ENCODE results near the gene RDH12. TPM values are rescaled to one million over a fixed set of nuclear protein-coding genes. Genes with fewer than 3 reads are reported as not detected.

The RDH12 gene
- polyA plus RNA-seq, 1 donor from 2014 or later = not detected

- no peak overlapping the region for H2AFZ ChIP-seq (ENCODE audit: low read depth, low read length)
- no peaks in the 10 kb centered on the region for H3K79me2 ChIP-seq (replicated peaks; ENCODE audit: insufficient read depth, low read length)
- H3K27ac ChIP-seq (ENCODE audit: low read length) = no peak overlapping the region
- H3K36me3 ChIP-seq (ENCODE audit: insufficient read depth, low read length) = no peaks in the 10 kb centered on the region
- TF ChIP-seq RAD21 (conservative IDR thresholded peaks at IDR 0.05) (no peak), POLR2AphosphoS5 (IDR thresholded peaks at IDR 0.05) (no peak), MXI1 (conservative IDR thresholded peaks at IDR 0.05; ENCODE audit: poor library complexity, severe bottlenecking) (no peak), REST (IDR thresholded peaks at IDR 0.05; ENCODE audit: borderline replicate concordance) (no peak), TAF1 (IDR thresholded peaks at IDR 0.05; ENCODE audit: low read depth) (no peak), EP300 (conservative IDR thresholded peaks at IDR 0.05; ENCODE audit: poor library complexity, severe bottlenecking) (no peak), SMC3 (conservative IDR thresholded peaks at IDR 0.05; ENCODE audit: poor library complexity) (no peak), CTCF (IDR thresholded peaks at IDR 0.05; ENCODE audit: poor library complexity, severe bottlenecking) (no peak), EZH2 (IDR thresholded peaks at IDR 0.05; ENCODE audit: borderline replicate concordance, insufficient read depth, low read length, poor library complexity, severe bottlenecking) (no peak)
- no peaks in the 10 kb centered on the region for H3K9me3 ChIP-seq (ENCODE audit: low read length)
- H3F3A ChIP-seq (ENCODE audit: insufficient read depth, low read length, poor library complexity, severe bottlenecking) = no peaks in the 10 kb centered on the region
- no peaks in the 10 kb centered on the region for H3K9me2 ChIP-seq (ENCODE audit: insufficient read depth, low read length)
- H4K20me1 ChIP-seq (ENCODE audit: insufficient read depth) = no peaks in the 10 kb centered on the region
- no peak overlapping the region for H3K4me3 ChIP-seq (ENCODE audit: low read length)
- no peak overlapping the region for H3K4me2 ChIP-seq (ENCODE audit: low read length)
- H3K27me3 ChIP-seq (ENCODE audit: insufficient read depth, low read depth, low read length) = no peaks in the 10 kb centered on the region
- no peak overlapping the region for H3K9ac ChIP-seq (ENCODE audit: low read length)
Observed at GRCh38 chr14:67721875-67722274, 20.2 kb downstream of the RDH12 start.

- no peaks in the 10 kb centered on the region for H3K9me2 ChIP-seq (ENCODE audit: insufficient read depth, low read length)
- H3K4me2 ChIP-seq (ENCODE audit: low read length) = no peak overlapping the region
- no peaks in the 10 kb centered on the region for H3K79me2 ChIP-seq (replicated peaks; ENCODE audit: insufficient read depth, low read length)
- H3K4me3 ChIP-seq (ENCODE audit: low read length) = no peak overlapping the region
- no peaks in the 10 kb centered on the region for H3F3A ChIP-seq (ENCODE audit: insufficient read depth, low read length, poor library complexity, severe bottlenecking)
- TF ChIP-seq TAF1 (IDR thresholded peaks at IDR 0.05; ENCODE audit: low read depth) = no peak
- no peak for TF ChIP-seq RAD21 (conservative IDR thresholded peaks at IDR 0.05)
- no peak for TF ChIP-seq SMC3 (conservative IDR thresholded peaks at IDR 0.05; ENCODE audit: poor library complexity)
- no peak for TF ChIP-seq EP300 (conservative IDR thresholded peaks at IDR 0.05; ENCODE audit: poor library complexity, severe bottlenecking)
- no peak for TF ChIP-seq CTCF (IDR thresholded peaks at IDR 0.05; ENCODE audit: poor library complexity, severe bottlenecking)
- TF ChIP-seq POLR2AphosphoS5 (IDR thresholded peaks at IDR 0.05) = no peak
- no peak for TF ChIP-seq REST (IDR thresholded peaks at IDR 0.05; ENCODE audit: borderline replicate concordance)
- no peak for TF ChIP-seq EZH2 (IDR thresholded peaks at IDR 0.05; ENCODE audit: borderline replicate concordance, insufficient read depth, low read length, poor library complexity, severe bottlenecking)
- TF ChIP-seq MXI1 (conservative IDR thresholded peaks at IDR 0.05; ENCODE audit: poor library complexity, severe bottlenecking) = no peak
- no peaks in the 10 kb centered on the region for H3K27me3 ChIP-seq (ENCODE audit: insufficient read depth, low read depth, low read length)
- H3K9me3 ChIP-seq (ENCODE audit: low read length) = no peaks in the 10 kb centered on the region
- no peak overlapping the region for H3K9ac ChIP-seq (ENCODE audit: low read length)
- H4K20me1 ChIP-seq (ENCODE audit: insufficient read depth) = no peaks in the 10 kb centered on the region
- no peak overlapping the region for H2AFZ ChIP-seq (ENCODE audit: low read depth, low read length)
- no peaks in the 10 kb centered on the region for H3K36me3 ChIP-seq (ENCODE audit: insufficient read depth, low read length)
- H3K27ac ChIP-seq (ENCODE audit: low read length) = no peak overlapping the region
Observed at GRCh38 chr14:67722293-67722692, 20.6 kb downstream of the RDH12 start.

Measured in neural cell (in vitro differentiated cells).